T-helper 2 cell (primary cell): ENCODE data around the gene DACH2.

Experiments used
- DNase-seq, 5 experiments: peaks; one replicate each; pipeline versions ENCODE4 v3.0.0 to v3.0.0-alpha.2; 2012 to 2022

DACH2 gene

DNA sequence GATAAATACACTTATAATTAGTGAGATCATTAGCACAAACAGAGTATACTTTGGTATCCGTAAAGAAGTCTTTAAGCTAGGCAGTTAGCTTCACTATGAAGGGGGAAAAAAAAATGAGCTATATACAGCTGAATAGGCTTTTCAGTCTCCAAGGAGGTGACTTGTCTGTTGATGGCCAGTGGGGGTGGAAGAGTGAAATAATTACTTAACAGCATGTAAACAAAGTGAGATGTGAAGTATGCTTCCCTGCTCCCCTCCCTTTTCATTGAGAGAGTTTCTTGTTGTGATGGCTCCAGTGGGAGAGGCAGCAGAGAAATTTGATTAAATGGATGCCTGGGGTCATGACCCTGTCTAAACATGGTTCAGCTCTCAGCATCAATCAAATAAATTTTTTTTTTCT, 180.9 kb downstream of the DACH2 start:
- DNase-seq = no peak

DNA sequence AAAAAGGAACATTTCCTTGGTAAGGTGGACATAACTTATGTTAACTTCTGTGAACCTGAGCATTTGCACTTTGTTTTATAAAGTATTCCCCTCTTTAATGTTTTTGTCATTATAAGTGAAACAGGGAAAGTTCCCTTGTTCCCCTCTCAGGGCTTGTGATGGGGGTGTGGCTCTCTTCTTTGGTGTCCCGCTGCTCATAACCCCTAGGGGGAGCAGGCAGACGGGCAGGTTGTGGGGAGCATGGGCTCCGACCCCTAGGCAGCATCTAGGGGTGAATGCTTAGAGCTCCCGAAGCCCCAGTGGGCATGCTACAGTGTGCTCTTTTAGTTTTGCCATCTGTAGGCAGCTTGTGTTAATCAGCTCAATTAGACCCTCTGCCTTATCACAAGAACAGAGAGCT, 200.4 kb downstream of the DACH2 start:
- DNase-seq = no peak

- no peak for DNase-seq
Measured at GRCh38 chrX:86349115-86349514, 200.9 kb downstream of the DACH2 start.

DNA sequence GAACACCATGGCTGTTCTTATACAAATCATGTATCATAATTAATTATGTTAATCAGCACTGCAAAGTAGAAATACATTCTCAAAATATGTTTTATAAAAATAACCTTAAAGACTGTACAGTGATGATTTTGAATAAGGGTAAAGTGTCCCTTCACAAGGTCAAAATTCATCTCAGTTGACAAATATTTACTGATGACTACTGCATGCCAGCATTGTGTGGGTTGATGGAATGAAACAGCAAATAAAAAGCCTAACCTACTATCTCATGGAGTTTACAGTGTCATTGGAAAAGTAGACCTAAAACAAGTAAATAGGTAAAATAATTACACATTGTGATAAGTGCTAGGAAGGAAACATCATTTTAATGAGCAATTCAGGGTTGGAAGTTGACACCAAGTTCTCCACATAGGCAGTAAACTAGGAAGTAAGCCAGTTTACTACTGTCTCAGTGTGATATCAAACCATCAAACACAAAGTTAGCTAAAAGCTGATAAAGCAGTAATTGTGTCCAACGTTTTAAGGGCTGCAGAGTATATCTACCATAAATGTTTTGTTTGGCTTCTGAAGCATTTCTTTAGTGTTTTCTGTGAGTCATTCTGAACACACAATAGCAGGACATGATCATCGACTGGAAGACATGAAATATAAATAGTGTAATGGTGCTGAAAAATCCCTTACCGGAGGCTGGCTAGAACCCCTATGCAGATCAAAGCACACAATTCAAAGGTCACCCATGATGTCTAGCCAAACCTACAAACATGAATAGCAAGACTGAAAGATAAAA, 221.8 kb downstream of the DACH2 start:
- no peak for DNase-seq

DNA sequence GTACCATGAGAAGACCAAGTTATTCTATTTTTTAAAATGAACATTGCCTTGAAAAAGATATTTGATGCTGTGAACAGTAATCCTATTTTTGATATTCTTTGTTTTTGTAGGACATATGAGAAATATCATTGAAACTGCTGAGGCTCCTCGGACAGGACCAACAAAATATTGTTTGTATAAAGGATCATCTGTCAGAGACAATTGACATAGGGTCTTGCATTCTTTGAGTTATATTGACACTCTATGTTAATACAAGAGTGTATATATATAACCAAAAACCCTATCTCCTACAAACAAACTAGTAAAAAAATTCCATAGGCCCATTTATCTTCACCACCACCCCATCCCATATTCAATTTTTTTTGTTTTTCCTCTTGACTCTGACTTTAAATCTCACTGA, 222.7 kb downstream of the DACH2 start:
- DNase-seq = no peak

DNA sequence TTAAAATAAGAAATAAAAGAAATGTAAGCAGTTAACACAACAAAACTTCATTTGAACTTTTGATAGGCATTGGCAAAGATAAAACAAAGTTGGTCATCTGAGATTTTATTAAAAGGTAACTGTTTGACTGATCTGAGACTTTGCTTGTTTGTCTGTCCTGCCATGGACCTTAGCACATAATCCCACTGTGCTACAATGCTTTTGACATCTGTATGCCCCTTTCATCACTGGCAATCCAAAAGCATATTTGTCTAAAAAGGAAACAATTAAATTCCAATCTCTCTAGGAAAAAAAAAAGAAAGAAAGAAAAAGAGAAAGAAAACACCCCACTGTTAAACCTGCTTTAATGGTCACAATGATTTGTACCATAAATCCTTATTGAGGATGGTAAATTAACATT, 231.0 kb downstream of the DACH2 start:
- no peak for DNase-seq

- no peak for DNase-seq
Measured at GRCh38 chrX:86383681-86384540, 235.7 kb downstream of the DACH2 start.

DNA sequence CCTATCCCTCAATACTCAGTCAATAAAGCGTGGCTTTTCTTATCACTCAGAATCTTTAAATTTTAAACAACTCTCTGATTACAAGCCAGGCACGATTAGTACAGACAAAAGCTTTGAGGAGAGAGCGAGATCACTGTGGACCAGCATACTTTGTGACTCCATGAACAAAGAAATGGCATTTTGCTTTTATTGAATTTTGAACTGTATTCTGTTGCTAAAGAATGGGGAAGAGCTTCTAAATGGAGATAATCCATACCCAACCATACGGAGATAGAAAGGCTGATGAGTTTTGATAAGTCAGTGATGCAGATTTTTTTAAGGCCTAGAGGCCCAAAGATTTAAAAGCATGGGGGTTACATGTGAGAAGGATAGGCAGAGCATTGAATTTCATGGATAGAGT, 259.1 kb downstream of the DACH2 start:
- DNase-seq = no peak

GRCh38 chrX:86421771-86422170, 273.5 kb downstream of the DACH2 start:
- no peak for DNase-seq

GRCh38 chrX:86436116-86436515, 287.9 kb downstream of the DACH2 start:
- DNase-seq = no peak

DNA sequence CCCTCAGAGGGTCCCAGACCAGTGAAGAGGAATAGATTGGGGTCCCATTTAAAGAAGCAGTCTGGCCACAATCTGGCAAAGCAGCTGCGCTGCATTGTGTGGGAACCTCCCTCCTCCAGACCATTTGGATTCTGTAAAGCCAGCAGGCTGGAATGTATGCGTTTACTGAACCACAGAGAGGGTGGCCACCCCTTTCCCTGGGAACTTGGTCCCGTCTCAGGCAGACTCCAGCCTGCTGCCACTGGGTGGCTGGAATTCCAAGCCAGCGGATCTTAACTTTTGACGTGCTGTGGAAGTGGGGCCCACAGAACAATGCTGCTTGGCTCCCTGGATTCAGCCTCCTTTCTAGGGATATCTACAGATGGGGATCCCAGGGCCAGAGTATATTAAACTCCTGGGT, 307.2 kb downstream of the DACH2 start:
- DNase-seq = no peak

- DNase-seq = no peak
Measured at GRCh38 chrX:86460760-86461159, 312.5 kb downstream of the DACH2 start.

DNA sequence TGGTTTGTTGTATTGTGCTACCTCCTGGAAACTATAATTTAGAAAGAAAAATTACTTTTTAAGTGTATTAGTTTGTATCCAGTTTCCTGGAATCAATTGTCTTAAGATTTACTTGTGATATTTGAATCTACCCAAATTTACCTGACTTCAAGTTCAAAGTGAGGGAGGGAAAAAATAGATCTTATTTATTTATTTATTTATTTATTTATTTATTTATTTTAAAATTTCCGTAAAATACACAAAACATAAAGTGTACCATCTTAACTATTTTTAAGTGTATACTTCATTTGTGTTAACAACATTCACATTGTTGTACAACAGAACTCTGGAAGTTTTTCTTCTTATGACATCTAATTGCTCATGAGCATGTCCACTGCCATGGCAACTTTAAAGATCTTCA, 356.0 kb downstream of the DACH2 start:
- DNase-seq = no peak

DNA sequence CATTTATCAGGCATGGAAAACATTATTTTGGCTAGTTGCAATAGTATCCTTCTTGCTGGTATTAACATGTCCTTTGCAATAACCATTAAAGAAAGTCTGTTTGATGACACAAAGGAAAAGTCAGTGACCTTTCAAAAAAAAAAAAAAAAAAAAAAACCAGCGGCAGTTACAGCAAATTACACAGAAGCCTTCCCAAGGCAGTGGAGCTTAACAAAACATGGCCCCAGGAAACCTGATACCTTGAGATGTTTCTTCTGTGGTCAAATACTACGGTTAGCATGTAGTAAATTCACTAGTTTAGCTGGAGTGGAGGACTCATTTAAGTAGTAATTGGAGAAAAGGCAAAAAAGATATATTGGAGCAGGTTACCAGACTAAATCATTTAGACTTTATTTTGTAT, 359.1 kb downstream of the DACH2 start:
- no peak for DNase-seq

- DNase-seq = no peak
Measured at GRCh38 chrX:86579777-86580176, 431.5 kb downstream of the DACH2 start.

DNA sequence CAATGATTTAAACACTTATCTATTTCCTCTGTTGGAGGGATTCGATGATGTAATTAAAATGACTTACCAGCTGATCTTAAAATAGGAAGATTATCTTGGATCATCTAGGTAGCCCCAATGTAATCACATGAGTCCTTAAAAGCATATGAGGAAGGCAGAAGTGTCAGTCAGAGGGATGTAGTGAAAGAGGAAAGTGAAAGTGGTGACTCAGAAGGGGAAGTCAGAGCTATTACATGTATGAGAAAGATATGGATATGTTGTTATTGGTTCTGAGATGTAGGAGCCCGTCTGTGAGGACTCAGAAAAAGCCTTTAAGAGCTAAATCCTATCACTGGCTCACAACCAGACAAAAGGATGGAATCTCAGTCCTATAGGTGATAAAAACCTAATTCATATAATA, 456.4 kb downstream of the DACH2 start:
- DNase-seq = peak in 1 of 5 experiments; percentile 1

DNA sequence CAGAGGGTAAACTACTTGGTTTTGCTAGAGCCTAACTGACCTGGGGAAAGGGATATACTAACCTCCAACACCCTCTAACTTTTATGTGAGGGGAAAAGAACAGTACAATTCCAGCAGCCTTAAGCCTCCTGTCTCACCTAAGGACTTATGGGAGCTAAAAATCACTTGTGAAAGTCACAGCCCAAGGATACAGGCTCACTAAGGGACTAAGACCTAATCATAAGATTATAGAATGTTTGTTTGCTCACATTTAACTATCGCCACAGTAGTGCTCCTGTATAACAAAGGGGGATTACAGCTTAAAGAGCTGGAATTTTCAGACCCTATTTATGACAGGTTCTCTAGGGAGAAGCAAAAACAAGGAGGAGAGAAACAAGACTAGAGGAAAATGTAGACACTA, 548.7 kb downstream of the DACH2 start:
- no peak for DNase-seq

DNA sequence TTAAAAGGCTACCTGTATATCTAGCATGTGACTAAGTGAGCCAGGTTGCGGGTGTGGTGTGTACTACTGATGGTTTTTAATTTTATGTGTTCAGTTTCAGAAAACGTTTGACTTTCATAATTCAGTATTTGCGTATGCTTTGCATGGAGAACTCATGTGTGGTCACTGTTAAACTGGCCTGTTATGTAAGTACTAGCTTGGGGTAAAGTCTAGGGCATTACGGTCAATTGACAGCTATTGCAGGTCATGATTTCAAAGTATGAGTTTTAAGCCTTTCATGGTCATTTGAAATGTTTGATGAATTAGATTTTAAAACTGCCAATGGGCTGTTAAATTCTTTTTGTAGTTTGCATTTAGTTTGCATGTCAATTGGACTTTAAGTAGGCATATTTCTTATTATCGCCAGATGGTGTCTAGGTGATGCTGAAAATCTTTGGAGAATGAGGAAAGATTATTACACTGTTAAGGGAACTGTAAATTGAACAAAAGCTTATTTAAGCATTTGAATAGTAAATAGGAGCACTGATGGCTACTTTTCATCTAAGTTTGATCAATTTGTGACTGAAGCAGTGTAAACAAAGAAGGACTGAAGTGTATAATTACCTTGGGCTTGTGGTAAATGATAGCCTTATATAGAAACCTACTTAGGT, 563.4 kb downstream of the DACH2 start:
- DNase-seq = no peak

DNA sequence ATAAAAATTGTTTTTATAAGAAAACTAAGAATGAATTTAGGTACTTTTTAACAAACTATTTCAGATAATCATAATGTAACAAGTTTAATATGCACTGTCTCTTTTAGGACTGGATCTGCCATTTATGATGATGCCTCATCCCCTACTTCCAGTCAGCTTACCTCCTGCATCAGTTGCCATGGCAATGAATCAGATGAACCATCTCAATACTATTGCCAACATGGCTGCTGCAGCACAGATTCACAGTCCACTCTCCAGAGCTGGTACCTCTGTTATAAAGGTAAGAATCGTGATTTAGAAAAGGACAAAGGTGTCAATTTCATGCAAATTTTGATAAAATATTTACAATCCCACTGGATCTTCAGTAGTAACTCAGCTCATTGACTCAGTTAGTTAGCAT, 566.2 kb downstream of the DACH2 start:
- DNase-seq = no peak

- no peak for DNase-seq
Measured at GRCh38 chrX:86724277-86724676, 576.0 kb downstream of the DACH2 start.

DNA sequence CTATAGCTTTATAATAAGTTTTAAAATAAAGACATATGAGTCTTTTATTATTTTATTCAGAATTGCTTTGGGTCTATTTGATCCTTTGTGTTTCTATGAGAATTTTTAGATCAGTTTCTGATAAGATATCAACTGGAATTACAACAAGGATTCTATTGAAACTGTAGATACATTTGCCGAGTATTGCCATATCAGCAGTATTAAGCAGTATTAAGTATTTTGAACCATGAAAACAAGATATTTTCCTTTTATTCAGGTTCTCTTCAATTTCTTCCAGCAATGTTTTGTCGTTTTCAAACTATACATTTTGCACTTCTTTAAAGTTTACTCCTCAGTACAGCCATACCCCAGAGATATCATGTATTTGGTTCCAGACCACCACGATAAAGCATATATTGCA, 598.8 kb downstream of the DACH2 start:
- no peak for DNase-seq

GRCh38 chrX:86805241-86805640, 657.0 kb downstream of the DACH2 start:
- no peak for DNase-seq

DNA sequence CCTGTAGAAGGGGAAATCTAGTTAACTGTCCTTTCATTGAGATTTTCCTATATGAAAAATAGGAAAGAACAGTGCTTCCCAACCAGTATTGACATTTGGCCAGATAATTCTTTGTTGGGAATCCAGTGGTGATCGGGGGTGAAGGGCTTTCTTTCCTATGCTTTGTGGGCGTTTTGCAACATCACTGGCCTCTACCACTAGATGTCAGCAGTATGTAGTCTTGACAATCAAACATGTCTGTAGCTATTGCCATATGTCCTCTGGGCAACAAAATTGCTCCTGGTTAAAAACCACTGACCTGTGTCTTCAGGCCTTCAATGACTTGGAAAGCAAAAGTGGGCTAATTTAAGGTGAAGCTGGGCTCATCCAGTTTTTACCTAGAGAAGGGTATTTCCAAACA, 658.5 kb downstream of the DACH2 start:
- peak in 1 of 5 experiments; percentile 0 for DNase-seq

- DNase-seq = no peak
Measured at GRCh38 chrX:86809651-86810050, 661.4 kb downstream of the DACH2 start.
